GM18951 (cell line): Measurements from ENCODE around the gene ADARB1.

Source experiments
- POLR2A ChIP-seq: IDR thresholded peaks from 4 replicates; pipeline ENCODE4 v1.6.1; 2011; ENCODE audit warnings: mild to moderate bottlenecking; ENCODE audit not compliant: insufficient read length, insufficient read depth; ENCODE audit errors: extremely low read depth
- in situ Hi-C: fragments of 300-500 bp; cut with MboI; formaldehyde crosslinking; loops from one replicate; pipeline ENCODE4 v1.12.0; 2022; ENCODE audit warnings: low sequenced_read_pairs, mixed read lengths, inconsistent platforms; ENCODE audit not compliant: unreplicated experiment

Gene ADARB1

DNA sequence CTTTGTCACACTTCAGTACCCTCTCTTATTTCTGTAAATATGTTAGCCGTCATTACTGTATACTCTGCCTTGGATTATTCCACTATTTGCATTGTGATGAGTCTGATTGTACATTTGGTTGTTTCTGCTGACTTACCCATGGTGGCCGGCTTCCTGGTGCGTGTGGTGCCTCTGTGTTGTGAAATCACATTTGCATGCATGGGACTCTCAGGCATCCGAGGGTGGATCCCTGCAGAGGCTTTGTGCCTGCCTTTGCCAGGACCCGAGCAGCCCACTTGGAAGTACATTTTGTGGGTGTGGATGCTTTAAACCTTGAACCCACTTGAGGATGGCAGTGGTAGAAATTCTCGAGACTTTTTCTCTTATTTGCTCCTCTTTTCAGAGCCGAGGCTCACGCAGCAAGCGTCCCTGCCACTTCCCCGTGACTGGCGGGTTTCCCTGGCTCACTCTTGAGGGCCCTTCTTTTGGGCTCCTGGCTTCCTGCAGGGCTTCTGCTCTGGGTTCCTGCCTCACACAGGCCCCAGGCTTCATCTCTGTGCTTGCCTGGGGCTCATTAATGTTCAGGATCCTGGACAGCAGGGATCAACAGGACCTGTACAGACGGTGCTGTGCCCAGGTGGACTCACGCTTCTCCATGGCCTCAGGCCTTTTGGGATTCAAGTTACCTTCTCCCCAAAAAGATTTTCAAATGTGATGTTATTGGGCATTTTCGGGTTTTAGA is 176.7 kb downstream of the ADARB1 start:
- no peak for TF ChIP-seq POLR2A
- in situ Hi-C loops, result no loop called here

GRCh38 chr21:45251635-45252447 is 177.5 kb downstream of the ADARB1 start:
- in situ Hi-C loops, result no loop called here
- no peak for TF ChIP-seq POLR2A

DNA sequence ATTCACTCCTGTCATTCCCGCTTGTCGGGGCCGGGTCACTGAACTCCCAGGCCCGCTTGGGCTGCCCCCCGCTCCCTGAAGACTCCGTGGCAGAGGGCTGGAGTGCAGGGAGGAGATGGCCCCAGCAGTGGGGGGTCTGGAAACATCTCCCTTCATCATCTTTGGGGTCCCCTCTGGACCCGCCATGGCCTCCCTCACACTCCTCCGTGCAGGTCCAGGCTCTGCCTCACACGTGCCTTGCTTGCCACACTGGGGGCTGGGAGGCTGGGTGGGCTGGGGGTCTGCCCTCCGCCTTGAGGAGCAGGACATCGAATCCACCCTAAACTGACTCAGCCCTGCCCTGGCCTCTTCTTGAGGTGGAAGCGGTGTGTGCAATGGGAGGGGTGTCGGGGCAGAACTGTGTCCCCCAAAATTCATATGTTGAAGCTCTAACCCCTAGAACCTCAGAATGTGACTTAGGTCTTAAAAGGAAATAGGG is 178.1 kb downstream of the ADARB1 start:
- TF ChIP-seq POLR2A, result no peak
- in situ Hi-C loops, result no loop called here

DNA sequence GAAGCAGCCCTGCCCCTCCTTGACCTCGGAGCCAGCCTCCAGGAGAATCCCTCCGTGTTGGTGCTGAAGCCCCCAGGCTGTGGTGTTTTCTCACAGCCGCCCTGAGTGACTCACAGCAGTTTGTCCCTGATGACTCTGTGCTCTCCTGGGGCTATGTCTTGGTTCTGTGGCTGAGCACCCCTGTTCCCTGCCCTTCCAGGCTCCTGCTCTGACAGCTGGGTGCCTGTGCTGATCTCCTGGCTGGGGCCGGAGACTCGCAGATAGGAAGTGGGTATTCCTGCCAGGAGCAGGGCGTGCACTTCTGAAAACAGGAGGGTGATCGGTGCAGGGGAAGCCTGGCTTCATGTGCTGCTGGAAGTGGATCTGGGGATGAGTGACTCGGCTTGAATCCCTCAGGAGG is 178.8 kb downstream of the ADARB1 start:
- in situ Hi-C loops, result no loop called here
- TF ChIP-seq POLR2A, result no peak

DNA sequence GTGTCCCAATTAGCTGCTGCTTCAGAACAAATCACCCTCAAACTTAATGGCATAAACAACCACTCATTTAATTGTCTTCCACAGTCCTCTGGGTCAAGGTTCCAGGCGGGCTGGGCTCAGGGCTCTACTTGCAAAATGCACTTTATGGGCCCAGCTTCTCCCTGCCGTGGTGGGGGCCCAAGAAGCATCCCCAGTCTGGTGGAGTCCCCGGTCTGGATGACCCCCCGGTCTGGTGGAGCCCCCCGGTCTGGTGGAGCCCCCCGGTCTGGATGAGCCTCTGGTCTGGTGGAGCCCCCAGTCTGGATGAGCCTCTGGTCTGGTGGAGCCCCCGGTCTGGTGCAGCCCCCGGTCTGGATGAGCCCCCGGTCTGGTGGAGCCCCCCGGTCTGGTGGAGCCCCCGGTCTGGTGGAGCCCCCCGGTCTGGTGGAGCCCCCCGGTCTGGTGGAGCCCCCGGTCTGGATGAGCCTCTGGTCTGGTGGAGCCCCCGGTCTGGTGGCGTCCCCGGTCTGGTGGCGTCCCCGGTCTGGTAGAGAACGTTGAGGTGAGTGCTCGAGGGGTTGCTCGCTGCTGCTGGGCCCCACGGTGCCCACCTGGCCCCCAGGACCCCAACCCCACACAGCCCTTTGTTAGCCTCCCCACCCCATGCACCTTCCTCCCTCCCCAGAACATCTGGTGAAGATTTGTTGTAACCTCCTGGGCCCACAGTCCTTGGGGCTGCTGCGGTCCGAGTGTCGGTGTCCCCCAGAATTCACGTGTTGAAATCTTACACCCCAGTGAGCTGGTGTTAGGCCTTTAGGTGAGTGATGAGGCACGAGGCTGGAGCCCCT is 179.5 kb downstream of the ADARB1 start:
- in situ Hi-C loops, result no loop called here
- TF ChIP-seq POLR2A, result no peak

GRCh38 chr21:45254460-45254930 is 180.1 kb downstream of the ADARB1 start:
- no peak for TF ChIP-seq POLR2A
- in situ Hi-C loops, result no loop called here

DNA sequence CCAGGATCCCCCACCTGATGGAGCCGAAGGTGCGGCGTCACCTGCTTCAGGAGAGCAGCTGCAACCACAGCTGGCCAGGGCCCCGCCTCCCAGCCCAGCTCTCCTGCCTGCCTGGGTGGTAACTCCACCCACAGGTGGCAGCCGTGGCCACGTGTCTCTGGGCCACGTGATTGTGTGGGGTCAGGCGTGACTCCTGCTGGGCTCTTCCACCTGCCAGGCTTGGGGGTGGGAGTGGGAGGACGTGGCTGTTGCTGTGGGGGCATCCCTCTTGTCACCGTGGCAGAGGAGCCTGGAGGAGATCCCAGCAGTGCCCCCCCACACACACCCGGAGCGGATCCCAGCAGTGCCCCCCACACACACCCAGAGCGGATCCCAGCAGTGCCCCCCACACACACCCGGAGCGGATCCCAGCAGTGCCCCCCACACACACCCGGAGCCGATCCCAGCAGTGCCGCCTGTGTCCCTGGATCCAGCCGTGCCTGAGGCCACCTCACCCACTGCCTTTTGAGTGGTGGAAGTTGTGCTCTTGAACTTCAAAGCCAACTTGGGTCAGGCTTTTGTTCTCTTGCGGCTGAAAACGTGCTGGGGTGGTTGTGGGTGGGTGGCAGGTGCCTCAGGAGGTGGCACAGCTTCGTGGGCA is 181.1 kb downstream of the ADARB1 start:
- in situ Hi-C loops, result no loop called here

GRCh38 chr21:45256021-45256911 is 181.9 kb downstream of the ADARB1 start:
- no peak for TF ChIP-seq POLR2A
- in situ Hi-C loops, result no loop called here

More for the DNA sequence above, 181.1 kb downstream of the ADARB1 start:
- no peak for TF ChIP-seq POLR2A

DNA sequence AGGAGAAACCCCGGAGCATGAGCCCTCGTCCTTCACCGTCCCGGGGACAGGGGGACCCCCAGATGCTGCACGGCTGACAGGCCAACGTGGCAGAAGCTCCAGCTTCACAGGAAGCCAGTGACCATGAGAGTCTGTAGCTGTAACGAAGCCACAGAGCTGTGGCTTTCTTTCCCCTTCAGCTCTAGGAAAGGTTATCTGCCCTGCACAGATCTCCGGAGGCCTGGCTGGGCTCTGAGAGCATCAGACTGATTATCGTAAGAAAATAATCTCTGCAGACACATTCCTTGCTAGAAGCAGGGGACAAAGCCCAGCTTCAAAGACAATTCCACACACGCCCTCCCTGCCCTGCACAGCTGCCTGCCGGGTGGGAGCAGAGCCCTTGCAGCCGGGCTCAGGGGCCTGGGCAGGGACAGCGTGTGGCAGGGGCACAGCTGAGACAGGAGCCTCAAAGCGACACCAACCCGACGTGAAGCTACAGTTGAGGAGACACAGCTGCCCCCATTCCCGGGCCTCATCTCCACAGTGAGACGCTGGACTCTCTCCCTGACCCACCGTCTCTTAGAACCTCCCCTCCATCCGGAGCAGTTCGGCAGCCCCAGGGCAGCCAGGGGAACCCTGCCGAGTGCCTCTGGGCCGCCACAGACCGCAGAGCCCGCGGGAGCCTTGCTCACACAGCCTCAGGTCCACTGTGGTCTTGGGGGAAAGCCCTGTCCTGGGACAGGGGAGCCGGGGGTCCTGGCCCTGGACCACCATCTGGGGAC is 182.7 kb downstream of the ADARB1 start:
- no peak for TF ChIP-seq POLR2A

GRCh38 chr21:45257673-45258341 is 183.4 kb downstream of the ADARB1 start:
- TF ChIP-seq POLR2A, result no peak
- in situ Hi-C loops, result no loop called here

More for the DNA sequence above, 182.7 kb downstream of the ADARB1 start:
- in situ Hi-C loops, result no loop called here
